Skeletal muscle satellite cell (primary cell): Measurements from ENCODE around the gene MRPS21. TPM values are rescaled to one million over a fixed set of nuclear protein-coding genes. Genes with fewer than 3 reads are reported as not detected.
A peak's percentile ranks its signal among the peaks of the same experiment; 100 is the strongest.

Experiments
- H3K27me3 ChIP-seq: 2 replicates; pipeline ENCODE4 v1.7.0; 2013; ENCODE audit warnings: low read length; ENCODE audit not compliant: control insufficient read depth, insufficient read depth
- H3K36me3 ChIP-seq: 2 replicates; pipeline ENCODE4 v1.7.0; 2013; ENCODE audit warnings: mild to moderate bottlenecking, control low read depth, low read length; ENCODE audit not compliant: insufficient read depth
- H3K4me1 ChIP-seq: 2 replicates; pipeline ENCODE4 v1.7.0; 2013; ENCODE audit warnings: low read length; ENCODE audit not compliant: control insufficient read depth, insufficient read depth
- H3K4me2 ChIP-seq: 2 replicates; pipeline ENCODE4 v1.7.0; 2013; ENCODE audit warnings: mild to moderate bottlenecking, low read length
- H3K4me3 ChIP-seq: 2 replicates; pipeline ENCODE4 v1.7.0; 2013; ENCODE audit warnings: low read length
- H3K9ac ChIP-seq: 2 replicates; pipeline ENCODE4 v1.7.0; 2013; ENCODE audit warnings: mild to moderate bottlenecking, low read depth, low read length, moderate library complexity
- H3K9me3 ChIP-seq: replicated peaks from 2 replicates; pipeline ENCODE4 v1.7.0; 2013; ENCODE audit warnings: mild to moderate bottlenecking, control low read depth, low read length
- total RNA-seq: library from RNA; depleted of rRNA; stranded (reverse); fragments of >200 nt; gene quantifications from 2 replicates; pipeline ENCODE4 v1.2.3, GENCODE V29; 2012; rRNA removed

MRPS21 gene
- total RNA-seq: 42.3 and 46.7 TPM in 2 replicates

- Histone ChIP-seq H3K4me2 (peak within 1 kb of the TSS; percentile 84), H3K9me3 (no peaks in the 10 kb centered on the region), H3K4me3 (peak within 1 kb of the TSS; percentile 80), H3K9ac (peak within 1 kb of the TSS; percentile 84), H3K27me3 (no peaks in the 10 kb centered on the region), H3K4me1 (peaks cover 9% of the 10 kb centered on the region), H3K36me3 (peaks cover 15% of the 10 kb centered on the region)
Measured at GRCh38 chr1:150293433-150294253, at the start of gene MRPS21. TSS of gene MRPS21 (plus strand) at chr1:150293861. CDS start at chr1:150294367, 506 bp downstream.

- Histone ChIP-seq H3K36me3 (no peaks in the 10 kb centered on the region), H3K4me3 (no peak overlapping the region), H3K4me2 (no peak overlapping the region), H3K9me3 (no peaks in the 10 kb centered on the region), H3K27me3 (no peaks in the 10 kb centered on the region), H3K4me1 (no peaks in the 10 kb centered on the region), H3K9ac (no peak overlapping the region)
Measured at GRCh38 chr1:150249936-150250335, 43.7 kb upstream of the MRPS21 start.

- Histone ChIP-seq H3K9ac (peak overlapping the region; percentile 38), H3K9me3 (no peaks in the 10 kb centered on the region), H3K4me2 (peak overlapping the region; percentile 80), H3K4me1 (peaks cover 14% of the 10 kb centered on the region), H3K36me3 (no peaks in the 10 kb centered on the region), H3K27me3 (peaks cover 32% of the 10 kb centered on the region), H3K4me3 (peak overlapping the region; percentile 15)
Measured at GRCh38 chr1:150256198-150256553, 37.5 kb upstream of the MRPS21 start.

- no peaks in the 10 kb centered on the region for H3K36me3 ChIP-seq
- H3K4me3 ChIP-seq: peak overlapping the region; percentile 15
- peaks cover 32% of the 10 kb centered on the region for H3K27me3 ChIP-seq
- no peak overlapping the region for H3K9ac ChIP-seq
- peak overlapping the region; percentile 80 for H3K4me2 ChIP-seq
- peaks cover 14% of the 10 kb centered on the region for H3K4me1 ChIP-seq
- H3K9me3 ChIP-seq: no peaks in the 10 kb centered on the region
Measured at GRCh38 chr1:150256554-150257341, 36.9 kb upstream of the MRPS21 start.

- Histone ChIP-seq H3K36me3 (no peaks in the 10 kb centered on the region), H3K4me3 (no peak within 1 kb of the TSS), H3K27me3 (peaks cover 32% of the 10 kb centered on the region), H3K9ac (no peak within 1 kb of the TSS), H3K9me3 (no peaks in the 10 kb centered on the region), H3K4me1 (peaks cover 14% of the 10 kb centered on the region), H3K4me2 (peak within 1 kb of the TSS; percentile 80)
Measured at GRCh38 chr1:150257624-150258585, 35.8 kb upstream of the MRPS21 start, which contains the start of gene CA14. TSS of gene CA14 (plus strand) at chr1:150257774. CDS start at chr1:150258129, 355 bp downstream.

GRCh38 chr1:150259217-150259616 lies 34.4 kb upstream of the MRPS21 start:
- H3K9ac ChIP-seq: no peak overlapping the region
- no peaks in the 10 kb centered on the region for H3K36me3 ChIP-seq
- peaks cover 32% of the 10 kb centered on the region for H3K27me3 ChIP-seq
- no peaks in the 10 kb centered on the region for H3K9me3 ChIP-seq
- H3K4me3 ChIP-seq: no peak overlapping the region
- H3K4me2 ChIP-seq: no peak overlapping the region
- H3K4me1 ChIP-seq: peaks cover 14% of the 10 kb centered on the region

- H3K4me1 ChIP-seq: peaks cover 14% of the 10 kb centered on the region
- H3K4me2 ChIP-seq: no peak overlapping the region
- peaks cover 32% of the 10 kb centered on the region for H3K27me3 ChIP-seq
- peaks cover 8% of the 10 kb centered on the region for H3K36me3 ChIP-seq
- H3K9ac ChIP-seq: no peak overlapping the region
- H3K4me3 ChIP-seq: no peak overlapping the region
- no peaks in the 10 kb centered on the region for H3K9me3 ChIP-seq
Measured at GRCh38 chr1:150259758-150260669, 33.6 kb upstream of the MRPS21 start.

- no peaks in the 10 kb centered on the region for H3K9me3 ChIP-seq
- H3K36me3 ChIP-seq: peaks cover 20% of the 10 kb centered on the region
- H3K27me3 ChIP-seq: peaks cover 32% of the 10 kb centered on the region
- H3K4me3 ChIP-seq: no peak overlapping the region
- no peak overlapping the region for H3K9ac ChIP-seq
- H3K4me1 ChIP-seq: peaks cover 6% of the 10 kb centered on the region
- no peak overlapping the region for H3K4me2 ChIP-seq
Measured at GRCh38 chr1:150261367-150261766, 32.3 kb upstream of the MRPS21 start.

- no peak overlapping the region for H3K4me2 ChIP-seq
- H3K4me1 ChIP-seq: peaks cover 7% of the 10 kb centered on the region
- H3K4me3 ChIP-seq: no peak overlapping the region
- H3K9me3 ChIP-seq: no peaks in the 10 kb centered on the region
- H3K9ac ChIP-seq: no peak overlapping the region
- H3K27me3 ChIP-seq: peaks cover 27% of the 10 kb centered on the region
- H3K36me3 ChIP-seq: peaks cover 30% of the 10 kb centered on the region
Measured at GRCh38 chr1:150262388-150263320, 31.0 kb upstream of the MRPS21 start.
